NB4 (cell line): Measurements from ENCODE around the gene SPRR1B.

ENCODE experiments used
- MYC ChIP-seq: IDR thresholded peaks from 2 replicates; pipeline ENCODE4 v1.6.1; 2011; ENCODE audit warnings: low read depth, low read length
- POLR2A ChIP-seq: IDR thresholded peaks from 2 replicates; pipeline ENCODE4 v1.6.1; 2011; ENCODE audit warnings: mild to moderate bottlenecking; ENCODE audit not compliant: insufficient read length; ENCODE audit errors: extremely low read depth
- TF ChIP-seq, protein P1 (sequence below): IDR thresholded peaks from one replicate; pipeline ENCODE4 v1.5.1; 2012; ENCODE audit warnings: low read depth, low read length

DNA sequence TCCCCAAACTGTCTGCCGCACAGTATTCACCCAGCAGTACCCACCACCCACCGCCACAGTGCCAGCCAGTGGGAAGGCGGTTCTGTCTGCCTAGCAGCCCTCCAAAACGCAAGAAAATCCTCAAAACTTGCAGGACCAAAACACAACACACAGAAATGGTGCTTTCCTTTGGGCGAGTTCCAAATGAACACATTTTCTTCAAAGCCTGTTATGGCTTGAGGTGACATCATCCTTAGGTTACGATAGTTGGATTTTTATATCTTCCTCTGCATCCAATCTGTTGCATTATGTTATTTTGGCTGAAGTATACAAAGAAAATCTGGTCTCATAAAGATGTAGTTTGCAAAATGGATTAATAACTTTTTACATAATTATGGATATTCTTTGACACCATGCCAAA is 37.8 kb upstream of the SPRR1B start:
- TF ChIP-seq, protein P1, sequence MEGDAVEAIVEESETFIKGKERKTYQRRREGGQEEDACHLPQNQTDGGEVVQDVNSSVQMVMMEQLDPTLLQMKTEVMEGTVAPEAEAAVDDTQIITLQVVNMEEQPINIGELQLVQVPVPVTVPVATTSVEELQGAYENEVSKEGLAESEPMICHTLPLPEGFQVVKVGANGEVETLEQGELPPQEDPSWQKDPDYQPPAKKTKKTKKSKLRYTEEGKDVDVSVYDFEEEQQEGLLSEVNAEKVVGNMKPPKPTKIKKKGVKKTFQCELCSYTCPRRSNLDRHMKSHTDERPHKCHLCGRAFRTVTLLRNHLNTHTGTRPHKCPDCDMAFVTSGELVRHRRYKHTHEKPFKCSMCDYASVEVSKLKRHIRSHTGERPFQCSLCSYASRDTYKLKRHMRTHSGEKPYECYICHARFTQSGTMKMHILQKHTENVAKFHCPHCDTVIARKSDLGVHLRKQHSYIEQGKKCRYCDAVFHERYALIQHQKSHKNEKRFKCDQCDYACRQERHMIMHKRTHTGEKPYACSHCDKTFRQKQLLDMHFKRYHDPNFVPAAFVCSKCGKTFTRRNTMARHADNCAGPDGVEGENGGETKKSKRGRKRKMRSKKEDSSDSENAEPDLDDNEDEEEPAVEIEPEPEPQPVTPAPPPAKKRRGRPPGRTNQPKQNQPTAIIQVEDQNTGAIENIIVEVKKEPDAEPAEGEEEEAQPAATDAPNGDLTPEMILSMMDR: no peak
- no peak for TF ChIP-seq POLR2A
- TF ChIP-seq MYC: no peak
